Hepatocyte (in vitro differentiated cells): ENCODE results near the gene NSA2.

Source experiments
- CTCF ChIP-seq: fragments of 200-600 bp; sonication (generic); IDR thresholded peaks from 2 replicates; pipeline ENCODE4 v1.5.1; 2016; ENCODE audit warnings: antibody characterized with exemption, mild to moderate bottlenecking; ENCODE audit not compliant: poor library complexity
- EZH2 ChIP-seq: fragments of 200-600 bp; sonication (generic); IDR thresholded peaks from 2 replicates; pipeline ENCODE4 v1.6.1; 2016; ENCODE audit warnings: antibody characterized with exemption, mild to moderate bottlenecking, borderline replicate concordance

- TF ChIP-seq CTCF: no peak
- no peak for TF ChIP-seq EZH2
Measured at GRCh38 chr5:74722271-74722670, 44.8 kb upstream of the NSA2 start.
